ENCODE data around the gene PCYT1A.

GRCh38 chr3:196241704-196242103 lies 45.8 kb downstream of the PCYT1A start:
- TF ChIP-seq CTCF (IDR thresholded peaks at IDR 0.05) (no peak), POLR2A (IDR thresholded peaks at IDR 0.05) (no peak)
